Tibial nerve (tissue), 4 donors: ENCODE results near the gene MYLK2. TPM values are rescaled to one million over a fixed set of nuclear protein-coding genes. Genes with fewer than 3 reads are reported as not detected.

ENCODE experiments used
- DNase-seq, 2 donors: peaks; one replicate each; pipeline ENCODE4 v3.0.0-alpha.2; 2019; ENCODE audit warnings: low spot score in 2 of 2
- H3K27ac ChIP-seq, 4 donors: fragments of 200-600 bp; sonication (generic) in 3 of 4; one replicate each; pipeline ENCODE4 v1.5.1; 2017 to 2019; ENCODE audit warnings: mild to moderate bottlenecking in 1 of 4
- H3K27me3 ChIP-seq, 2 donors: fragments of 200-600 bp; sonication (generic) in 1 of 2; one replicate each; pipeline versions ENCODE4 v1.5.1 to v1.6.0; 2017 to 2019
- H3K36me3 ChIP-seq, 3 donors: fragments of 200-600 bp; sonication (generic); one replicate each; pipeline ENCODE4 v1.5.1; 2018 to 2019
- H3K4me1 ChIP-seq, 4 donors: fragments of 200-600 bp; sonication (generic) in 3 of 4; one replicate each; pipeline ENCODE4 v1.5.1; 2017 to 2019
- H3K4me3 ChIP-seq, 4 donors: fragments of 200-600 bp; sonication (generic) in 3 of 4; one replicate each; pipeline ENCODE4 v1.5.1; 2017 to 2019; ENCODE audit warnings: mild to moderate bottlenecking in 1 of 4, moderate library complexity in 1 of 4
- H3K9me3 ChIP-seq, 4 donors: fragments of 200-600 bp; sonication (generic) in 3 of 4; one replicate each; pipeline ENCODE4 v1.5.1; 2017 to 2019
- EP300 ChIP-seq, 2 donors: sonication (generic); formaldehyde crosslinking; IDR thresholded peaks; one replicate each; pipeline ENCODE4 v1.6.1; 2017; ENCODE audit warnings: antibody characterized with exemption in 2 of 2, mild to moderate bottlenecking in 1 of 2
- POLR2A ChIP-seq, 2 donors: fragments of 450-650 bp; IDR thresholded peaks; one replicate each; pipeline ENCODE4 v1.6.1; 2017; ENCODE audit warnings: antibody characterized with exemption in 2 of 2, mild to moderate bottlenecking in 2 of 2, moderate library complexity in 2 of 2
- WGBS, 2 donors: methylation state at CpG; one replicate each; pipeline ENCODE4 v1.1.5; 2018; 5-methylcytosine and 5-hydroxymethylcytosine counted together
- total RNA-seq, 4 donors: library from RNA; depleted of rRNA; stranded (reverse); fragments of >200 nt; gene quantifications; one replicate each; pipeline ENCODE4 v1.1.0, GENCODE V29; 2016
- TF ChIP-seq, protein P1 (sequence below), 5 experiments: fragments of 200-600 bp in 3 of 5; fragments of 450-650 bp in 2 of 5; sonication (generic) in 3 of 5; IDR thresholded peaks; one replicate each; pipeline ENCODE4 v1.5.1; 2016 to 2019; ENCODE audit warnings: antibody characterized with exemption in 5 of 5, mild to moderate bottlenecking in 3 of 5, moderate library complexity in 2 of 5

The MYLK2 gene
- total RNA-seq, 4 donors from 2014 or later, result 0.66 to 1.3 TPM; not detected in 2

DNA sequence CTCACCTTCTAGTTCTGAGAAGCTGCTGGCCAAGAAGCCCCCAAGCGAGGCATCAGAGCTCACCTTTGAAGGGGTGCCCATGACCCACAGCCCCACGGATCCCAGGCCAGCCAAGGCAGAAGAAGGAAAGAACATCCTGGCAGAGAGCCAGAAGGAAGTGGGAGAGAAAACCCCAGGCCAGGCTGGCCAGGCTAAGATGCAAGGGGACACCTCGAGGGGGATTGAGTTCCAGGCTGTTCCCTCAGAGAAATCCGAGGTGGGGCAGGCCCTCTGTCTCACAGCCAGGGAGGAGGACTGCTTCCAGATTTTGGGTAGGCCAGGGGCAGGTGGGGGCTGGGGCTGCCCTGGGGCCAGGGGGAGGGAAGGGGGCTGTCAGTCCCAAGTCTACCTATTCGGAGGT, 2.3 kb downstream of the MYLK2 start:
- Histone ChIP-seq H3K9me3 (no peaks in the 10 kb centered on the region), H3K36me3 (no peaks in the 10 kb centered on the region), H3K4me1 (peaks cover 0 to 14% (median 6%) of the 10 kb centered on the region in 4 donors), H3K27ac (no peak overlapping the region), H3K27me3 (no peaks in the 10 kb centered on the region), H3K4me3 (no peak overlapping the region)
- DNase-seq, result no peak
- TF ChIP-seq EP300 (IDR thresholded peaks at IDR 0.05), result no peak
- TF ChIP-seq, protein P1, sequence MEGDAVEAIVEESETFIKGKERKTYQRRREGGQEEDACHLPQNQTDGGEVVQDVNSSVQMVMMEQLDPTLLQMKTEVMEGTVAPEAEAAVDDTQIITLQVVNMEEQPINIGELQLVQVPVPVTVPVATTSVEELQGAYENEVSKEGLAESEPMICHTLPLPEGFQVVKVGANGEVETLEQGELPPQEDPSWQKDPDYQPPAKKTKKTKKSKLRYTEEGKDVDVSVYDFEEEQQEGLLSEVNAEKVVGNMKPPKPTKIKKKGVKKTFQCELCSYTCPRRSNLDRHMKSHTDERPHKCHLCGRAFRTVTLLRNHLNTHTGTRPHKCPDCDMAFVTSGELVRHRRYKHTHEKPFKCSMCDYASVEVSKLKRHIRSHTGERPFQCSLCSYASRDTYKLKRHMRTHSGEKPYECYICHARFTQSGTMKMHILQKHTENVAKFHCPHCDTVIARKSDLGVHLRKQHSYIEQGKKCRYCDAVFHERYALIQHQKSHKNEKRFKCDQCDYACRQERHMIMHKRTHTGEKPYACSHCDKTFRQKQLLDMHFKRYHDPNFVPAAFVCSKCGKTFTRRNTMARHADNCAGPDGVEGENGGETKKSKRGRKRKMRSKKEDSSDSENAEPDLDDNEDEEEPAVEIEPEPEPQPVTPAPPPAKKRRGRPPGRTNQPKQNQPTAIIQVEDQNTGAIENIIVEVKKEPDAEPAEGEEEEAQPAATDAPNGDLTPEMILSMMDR (IDR thresholded peaks at IDR 0.05), result no peak
- TF ChIP-seq POLR2A (IDR thresholded peaks at IDR 0.05), result no peak
- WGBS, 2 donors, result 62 to 65% methylated on average over 4 to 5 of the region's 5 CpGs

DNA sequence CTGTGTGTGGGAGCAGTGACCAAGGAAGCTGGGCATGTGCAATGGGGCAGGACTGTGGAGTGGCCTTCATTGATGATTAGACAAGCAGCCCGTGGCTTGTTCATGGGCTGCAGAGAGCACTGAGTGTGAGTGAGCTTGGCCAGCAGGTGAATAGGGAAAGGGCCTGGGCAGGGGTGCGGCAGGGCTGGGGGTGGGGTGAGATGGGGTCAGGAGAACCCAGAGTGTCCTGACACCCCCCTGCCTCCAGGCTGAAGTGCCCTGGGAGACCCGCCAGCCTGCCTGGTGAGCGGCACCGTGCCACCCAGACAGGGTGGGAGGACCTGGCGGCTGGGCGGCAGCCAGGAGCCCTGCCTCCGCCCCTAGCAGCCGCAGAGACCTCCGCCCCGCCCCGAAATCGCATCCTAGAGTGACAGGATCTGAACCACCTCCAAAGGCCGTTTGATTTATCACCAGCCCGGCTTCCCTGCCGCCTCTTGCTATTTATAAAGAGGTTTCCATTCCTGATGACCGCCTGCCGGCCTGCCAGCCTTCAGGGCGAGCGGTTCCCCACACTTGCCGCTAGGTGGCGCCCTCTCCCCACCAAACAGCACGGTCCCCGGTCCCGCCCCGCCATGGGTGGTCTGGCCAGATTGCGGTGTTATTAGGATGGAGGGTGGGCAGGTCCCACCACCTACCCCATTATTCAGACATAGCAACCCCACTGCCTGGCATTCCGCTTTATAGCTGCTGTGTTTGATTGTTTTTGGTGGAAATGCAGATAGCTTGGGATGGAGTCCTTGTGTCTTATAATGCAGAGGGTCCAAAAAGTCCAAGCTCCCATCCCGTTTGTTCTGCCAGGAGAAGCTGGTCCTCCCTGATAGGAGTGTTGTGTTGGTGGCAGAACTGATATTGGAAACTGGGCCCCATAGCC, 3.5 kb downstream of the MYLK2 start:
- no peaks in the 10 kb centered on the region for H3K36me3 ChIP-seq
- H3K9me3 ChIP-seq, result no peaks in the 10 kb centered on the region
- H3K27ac ChIP-seq, result no peak overlapping the region
- peaks cover 0 to 14% (median 6%) of the 10 kb centered on the region in 4 donors for H3K4me1 ChIP-seq
- TF ChIP-seq EP300 (IDR thresholded peaks at IDR 0.05) (no peak), POLR2A (IDR thresholded peaks at IDR 0.05) (no peak)
- TF ChIP-seq, protein P1 (IDR thresholded peaks at IDR 0.05), result peak; percentile 96 to 98 (median 98)
- peak; percentile 67 to 79 for DNase-seq
- H3K4me3 ChIP-seq, result no peak overlapping the region
- no peaks in the 10 kb centered on the region for H3K27me3 ChIP-seq
- 2 to 3% methylated on average over 17 to 28 of the region's 29 CpGs for WGBS, 2 donors

DNA sequence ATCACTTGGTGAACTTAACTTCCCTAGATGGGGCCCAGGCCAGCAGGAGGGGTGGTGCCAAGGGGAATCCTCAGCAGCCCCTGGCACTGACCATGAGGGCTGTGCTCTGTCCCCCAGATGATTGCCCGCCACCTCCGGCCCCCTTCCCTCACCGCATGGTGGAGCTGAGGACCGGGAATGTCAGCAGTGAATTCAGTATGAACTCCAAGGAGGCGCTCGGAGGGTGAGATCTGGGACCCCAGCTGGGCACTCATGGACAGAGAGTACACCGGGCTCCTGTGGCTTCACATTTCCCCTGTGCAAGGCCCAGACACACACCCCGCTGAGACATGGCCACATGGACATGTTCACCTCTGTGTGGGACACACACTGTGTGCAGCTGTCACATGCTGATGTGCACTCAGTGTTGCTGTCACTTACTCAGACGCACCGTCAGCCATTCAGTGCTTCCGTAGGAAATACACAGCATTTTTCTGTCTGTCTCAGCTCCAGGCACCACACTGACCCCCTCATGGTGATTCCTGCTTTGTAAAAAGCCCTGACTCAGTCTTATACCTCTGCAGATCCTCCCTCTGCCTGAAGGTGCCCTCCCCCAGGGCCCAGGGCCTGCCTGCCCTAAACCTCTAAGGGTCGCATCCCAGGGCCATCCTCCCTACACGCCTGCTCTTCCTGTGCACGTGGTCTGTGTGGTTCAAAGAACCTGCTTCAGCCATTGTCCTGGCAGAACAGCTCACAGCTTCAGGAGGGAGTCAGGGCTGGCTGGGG, 4.4 kb downstream of the MYLK2 start:
- 54 to 61% methylated on average over 10 to 11 of the region's 14 CpGs for WGBS, 2 donors
- H3K27me3 ChIP-seq, result no peaks in the 10 kb centered on the region
- no peak overlapping the region for H3K27ac ChIP-seq
- H3K9me3 ChIP-seq, result no peaks in the 10 kb centered on the region
- TF ChIP-seq EP300 (IDR thresholded peaks at IDR 0.05) (no peak), POLR2A (IDR thresholded peaks at IDR 0.05) (no peak)
- TF ChIP-seq, protein P1 (IDR thresholded peaks at IDR 0.05), result no peak
- no peak for DNase-seq
- no peak overlapping the region for H3K4me3 ChIP-seq
- no peaks in the 10 kb centered on the region for H3K36me3 ChIP-seq
- H3K4me1 ChIP-seq, result peaks cover 0 to 14% (median 6%) of the 10 kb centered on the region in 4 donors

DNA sequence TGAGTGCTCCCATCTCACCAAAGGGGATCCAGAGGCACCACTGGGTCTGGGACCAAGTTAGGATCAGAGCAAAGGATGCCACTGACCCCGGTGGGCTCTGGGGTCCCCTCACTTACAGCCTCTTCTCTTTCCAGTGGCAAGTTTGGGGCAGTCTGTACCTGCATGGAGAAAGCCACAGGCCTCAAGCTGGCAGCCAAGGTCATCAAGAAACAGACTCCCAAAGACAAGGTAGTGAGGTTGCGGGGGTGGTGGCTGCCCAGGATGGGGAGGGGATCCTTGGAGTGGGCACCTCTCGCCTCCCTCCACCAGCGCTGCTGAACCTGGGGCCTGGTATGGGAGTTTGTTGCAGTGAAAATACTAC, 4.9 kb downstream of the MYLK2 start:
- H3K9me3 ChIP-seq, result no peaks in the 10 kb centered on the region
- DNase-seq, result no peak
- no peaks in the 10 kb centered on the region for H3K36me3 ChIP-seq
- no peaks in the 10 kb centered on the region for H3K27me3 ChIP-seq
- WGBS, 2 donors, result 84 to 91% methylated on average over 4 of the region's 4 CpGs
- H3K4me1 ChIP-seq, result peaks cover 0 to 14% (median 6%) of the 10 kb centered on the region in 4 donors
- no peak overlapping the region for H3K27ac ChIP-seq
- TF ChIP-seq, protein P1 (IDR thresholded peaks at IDR 0.05), result no peak
- TF ChIP-seq POLR2A (IDR thresholded peaks at IDR 0.05) (no peak), EP300 (IDR thresholded peaks at IDR 0.05) (no peak)
- H3K4me3 ChIP-seq, result no peak overlapping the region
